PC-3 (cell line): ENCODE measurements around the gene CNTNAP2.

Experiments
- CTCF ChIP-seq: fragments of 300-600 bp; sonication (generic); conservative IDR thresholded peaks from 2 replicates; pipeline ENCODE4 v1.5.1; 2017; ENCODE audit warnings: antibody characterized with exemption, low read depth, mild to moderate bottlenecking, low read length
- EZH2 ChIP-seq: fragments of 300-600 bp; sonication (generic); IDR thresholded peaks from one replicate; pipeline ENCODE4 v1.6.1; 2017; ENCODE audit warnings: antibody characterized with exemption, mild to moderate bottlenecking, low read length; ENCODE audit not compliant: unreplicated experiment

GRCh38 chr7:146591976-146592375, 475.4 kb downstream of the CNTNAP2 start:
- no peak for TF ChIP-seq CTCF
- no peak for TF ChIP-seq EZH2
